Neural cell (in vitro differentiated cells): ENCODE measurements around the gene SETD5.

Experiments
- EP300 ChIP-seq: fragments of 450-650 bp; conservative IDR thresholded peaks from 2 replicates; pipeline ENCODE4 v1.6.1; 2014; ENCODE audit warnings: antibody characterized with exemption, mild to moderate bottlenecking, moderate library complexity; ENCODE audit not compliant: poor library complexity, severe bottlenecking
- POLR2AphosphoS5 ChIP-seq: IDR thresholded peaks from 2 replicates; pipeline ENCODE4 v1.6.1; 2012
- TAF1 ChIP-seq: IDR thresholded peaks from 2 replicates; pipeline ENCODE4 v1.6.1; 2012; ENCODE audit warnings: low read depth
- TF ChIP-seq, protein P1 (sequence below): fragments of 450-650 bp; IDR thresholded peaks from 2 replicates; pipeline ENCODE4 v1.5.1; 2014; ENCODE audit warnings: antibody characterized with exemption, mild to moderate bottlenecking, moderate library complexity; ENCODE audit not compliant: poor library complexity, severe bottlenecking
- TF ChIP-seq, protein P2 (sequence below): IDR thresholded peaks from 2 replicates; pipeline ENCODE4 v1.6.1; 2012; ENCODE audit warnings: borderline replicate concordance

DNA sequence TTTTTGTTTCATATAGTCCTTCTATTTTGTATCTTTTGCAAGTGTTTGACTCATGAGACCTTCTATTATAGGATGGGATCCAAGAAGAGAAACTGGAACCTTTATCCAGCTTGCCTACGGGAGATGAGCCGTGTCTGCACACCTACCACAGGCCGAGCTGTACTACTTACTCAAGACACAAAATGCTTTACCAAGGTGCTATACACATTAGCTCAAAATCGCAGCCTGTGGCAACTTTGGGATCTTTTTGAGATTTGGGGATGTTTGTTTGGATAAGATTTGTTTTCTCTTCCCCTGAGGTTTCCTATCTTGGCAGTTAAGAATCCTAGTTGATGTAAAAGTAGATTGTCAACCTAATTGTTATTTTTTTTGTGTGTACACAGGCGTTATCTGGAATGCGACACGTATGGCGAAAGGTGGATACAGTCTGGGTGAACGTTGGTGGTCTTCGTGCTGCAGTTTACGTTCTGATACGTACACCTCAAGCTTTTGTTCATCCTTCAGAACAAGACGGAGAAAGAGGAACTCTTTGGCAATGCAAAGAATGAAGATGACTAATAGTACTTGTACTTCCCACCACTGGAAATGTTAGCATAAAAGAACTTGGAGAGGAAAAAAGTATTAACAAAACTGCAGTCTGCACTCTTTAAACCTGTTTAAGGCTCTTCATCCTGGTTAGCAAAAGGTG is 13.1 kb upstream of the SETD5 start:
- TF ChIP-seq TAF1 (no peak), EP300 (no peak), POLR2AphosphoS5 (no peak)
- TF ChIP-seq, protein P1, sequence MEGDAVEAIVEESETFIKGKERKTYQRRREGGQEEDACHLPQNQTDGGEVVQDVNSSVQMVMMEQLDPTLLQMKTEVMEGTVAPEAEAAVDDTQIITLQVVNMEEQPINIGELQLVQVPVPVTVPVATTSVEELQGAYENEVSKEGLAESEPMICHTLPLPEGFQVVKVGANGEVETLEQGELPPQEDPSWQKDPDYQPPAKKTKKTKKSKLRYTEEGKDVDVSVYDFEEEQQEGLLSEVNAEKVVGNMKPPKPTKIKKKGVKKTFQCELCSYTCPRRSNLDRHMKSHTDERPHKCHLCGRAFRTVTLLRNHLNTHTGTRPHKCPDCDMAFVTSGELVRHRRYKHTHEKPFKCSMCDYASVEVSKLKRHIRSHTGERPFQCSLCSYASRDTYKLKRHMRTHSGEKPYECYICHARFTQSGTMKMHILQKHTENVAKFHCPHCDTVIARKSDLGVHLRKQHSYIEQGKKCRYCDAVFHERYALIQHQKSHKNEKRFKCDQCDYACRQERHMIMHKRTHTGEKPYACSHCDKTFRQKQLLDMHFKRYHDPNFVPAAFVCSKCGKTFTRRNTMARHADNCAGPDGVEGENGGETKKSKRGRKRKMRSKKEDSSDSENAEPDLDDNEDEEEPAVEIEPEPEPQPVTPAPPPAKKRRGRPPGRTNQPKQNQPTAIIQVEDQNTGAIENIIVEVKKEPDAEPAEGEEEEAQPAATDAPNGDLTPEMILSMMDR, result no peak
- TF ChIP-seq, protein P2, sequence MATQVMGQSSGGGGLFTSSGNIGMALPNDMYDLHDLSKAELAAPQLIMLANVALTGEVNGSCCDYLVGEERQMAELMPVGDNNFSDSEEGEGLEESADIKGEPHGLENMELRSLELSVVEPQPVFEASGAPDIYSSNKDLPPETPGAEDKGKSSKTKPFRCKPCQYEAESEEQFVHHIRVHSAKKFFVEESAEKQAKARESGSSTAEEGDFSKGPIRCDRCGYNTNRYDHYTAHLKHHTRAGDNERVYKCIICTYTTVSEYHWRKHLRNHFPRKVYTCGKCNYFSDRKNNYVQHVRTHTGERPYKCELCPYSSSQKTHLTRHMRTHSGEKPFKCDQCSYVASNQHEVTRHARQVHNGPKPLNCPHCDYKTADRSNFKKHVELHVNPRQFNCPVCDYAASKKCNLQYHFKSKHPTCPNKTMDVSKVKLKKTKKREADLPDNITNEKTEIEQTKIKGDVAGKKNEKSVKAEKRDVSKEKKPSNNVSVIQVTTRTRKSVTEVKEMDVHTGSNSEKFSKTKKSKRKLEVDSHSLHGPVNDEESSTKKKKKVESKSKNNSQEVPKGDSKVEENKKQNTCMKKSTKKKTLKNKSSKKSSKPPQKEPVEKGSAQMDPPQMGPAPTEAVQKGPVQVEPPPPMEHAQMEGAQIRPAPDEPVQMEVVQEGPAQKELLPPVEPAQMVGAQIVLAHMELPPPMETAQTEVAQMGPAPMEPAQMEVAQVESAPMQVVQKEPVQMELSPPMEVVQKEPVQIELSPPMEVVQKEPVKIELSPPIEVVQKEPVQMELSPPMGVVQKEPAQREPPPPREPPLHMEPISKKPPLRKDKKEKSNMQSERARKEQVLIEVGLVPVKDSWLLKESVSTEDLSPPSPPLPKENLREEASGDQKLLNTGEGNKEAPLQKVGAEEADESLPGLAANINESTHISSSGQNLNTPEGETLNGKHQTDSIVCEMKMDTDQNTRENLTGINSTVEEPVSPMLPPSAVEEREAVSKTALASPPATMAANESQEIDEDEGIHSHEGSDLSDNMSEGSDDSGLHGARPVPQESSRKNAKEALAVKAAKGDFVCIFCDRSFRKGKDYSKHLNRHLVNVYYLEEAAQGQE, result no peak
